PFSK-1 (cell line): ENCODE measurements around the gene CXXC5.

Experiments
- FOXP2 ChIP-seq: optimal IDR thresholded peaks from 2 replicates; pipeline ENCODE3; 2011; ENCODE audit warnings: borderline replicate concordance, control low read depth, inconsistent platforms; ENCODE audit not compliant: insufficient read depth; ENCODE audit errors: extremely low read length, extremely low read depth
- POLR2AphosphoS5 ChIP-seq: IDR thresholded peaks from 2 replicates; pipeline ENCODE4 v1.6.1; 2012; ENCODE audit warnings: low read depth, mild to moderate bottlenecking, control low read depth, low read length, moderate library complexity
- SIN3A ChIP-seq: IDR thresholded peaks from 2 replicates; pipeline ENCODE4 v1.6.1; 2012; ENCODE audit warnings: mild to moderate bottlenecking, low read length, moderate library complexity, borderline replicate concordance; ENCODE audit not compliant: insufficient read depth
- TAF1 ChIP-seq: IDR thresholded peaks from 2 replicates; pipeline ENCODE4 v1.6.1; 2012; ENCODE audit warnings: low read length, control low read depth, borderline replicate concordance; ENCODE audit not compliant: insufficient read depth
- TF ChIP-seq, protein P1 (sequence below), 2 experiments: IDR thresholded peaks; 2 replicates each; pipeline versions ENCODE4 v1.6.1 to v1.8.0; 2011 to 2012; ENCODE audit warnings: low read depth in 2 of 2, low read length in 2 of 2, control low read depth in 1 of 2, inconsistent platforms in 1 of 2, mild to moderate bottlenecking in 1 of 2, moderate library complexity in 1 of 2; ENCODE audit not compliant: insufficient read depth in 1 of 2

DNA sequence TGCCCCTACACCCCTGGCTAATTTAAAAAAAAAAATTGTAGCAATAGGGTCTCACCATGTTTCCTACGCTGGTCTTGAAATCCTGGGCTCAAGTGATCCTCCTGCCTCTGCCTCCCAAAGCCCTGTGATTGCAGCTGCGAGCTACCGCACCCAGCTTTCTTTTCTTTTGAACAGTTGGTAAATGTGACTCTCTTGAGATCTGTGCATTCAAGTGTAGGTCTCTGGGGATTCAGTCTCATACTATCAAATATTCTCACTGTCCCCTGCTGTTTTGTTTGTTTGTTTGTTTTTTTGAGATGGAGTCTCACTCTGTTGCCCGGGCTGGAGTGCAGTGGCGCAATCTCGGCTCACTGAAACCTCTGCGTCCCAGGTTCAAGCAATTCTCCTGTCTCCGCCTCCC, 42.3 kb upstream of the CXXC5 start:
- TF ChIP-seq POLR2AphosphoS5, result no peak
- TF ChIP-seq, protein P1, sequence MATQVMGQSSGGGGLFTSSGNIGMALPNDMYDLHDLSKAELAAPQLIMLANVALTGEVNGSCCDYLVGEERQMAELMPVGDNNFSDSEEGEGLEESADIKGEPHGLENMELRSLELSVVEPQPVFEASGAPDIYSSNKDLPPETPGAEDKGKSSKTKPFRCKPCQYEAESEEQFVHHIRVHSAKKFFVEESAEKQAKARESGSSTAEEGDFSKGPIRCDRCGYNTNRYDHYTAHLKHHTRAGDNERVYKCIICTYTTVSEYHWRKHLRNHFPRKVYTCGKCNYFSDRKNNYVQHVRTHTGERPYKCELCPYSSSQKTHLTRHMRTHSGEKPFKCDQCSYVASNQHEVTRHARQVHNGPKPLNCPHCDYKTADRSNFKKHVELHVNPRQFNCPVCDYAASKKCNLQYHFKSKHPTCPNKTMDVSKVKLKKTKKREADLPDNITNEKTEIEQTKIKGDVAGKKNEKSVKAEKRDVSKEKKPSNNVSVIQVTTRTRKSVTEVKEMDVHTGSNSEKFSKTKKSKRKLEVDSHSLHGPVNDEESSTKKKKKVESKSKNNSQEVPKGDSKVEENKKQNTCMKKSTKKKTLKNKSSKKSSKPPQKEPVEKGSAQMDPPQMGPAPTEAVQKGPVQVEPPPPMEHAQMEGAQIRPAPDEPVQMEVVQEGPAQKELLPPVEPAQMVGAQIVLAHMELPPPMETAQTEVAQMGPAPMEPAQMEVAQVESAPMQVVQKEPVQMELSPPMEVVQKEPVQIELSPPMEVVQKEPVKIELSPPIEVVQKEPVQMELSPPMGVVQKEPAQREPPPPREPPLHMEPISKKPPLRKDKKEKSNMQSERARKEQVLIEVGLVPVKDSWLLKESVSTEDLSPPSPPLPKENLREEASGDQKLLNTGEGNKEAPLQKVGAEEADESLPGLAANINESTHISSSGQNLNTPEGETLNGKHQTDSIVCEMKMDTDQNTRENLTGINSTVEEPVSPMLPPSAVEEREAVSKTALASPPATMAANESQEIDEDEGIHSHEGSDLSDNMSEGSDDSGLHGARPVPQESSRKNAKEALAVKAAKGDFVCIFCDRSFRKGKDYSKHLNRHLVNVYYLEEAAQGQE (IDR thresholded peaks at IDR 0.05; ENCODE audit: insufficient read depth in 1 of 2, low read depth in 2 of 2, low read length in 2 of 2), result no peak
- TF ChIP-seq TAF1, result no peak
- TF ChIP-seq SIN3A, result no peak
- TF ChIP-seq FOXP2, result no peak
